GM23338 (cell line): ENCODE measurements around the gene PAK1. TPM values are rescaled to one million over a fixed set of nuclear protein-coding genes. Genes with fewer than 3 reads are reported as not detected.

Experiments used
- ATAC-seq: fragments of 200-7000 bp; cut with Tn5 transposase; 3 replicates; pipeline ENCODE4 v1.9.1; 2020
- DNase-seq: peaks from one replicate; pipeline ENCODE4 v3.0.0-alpha.2; 2015; ENCODE audit warnings: low spot score
- H2AFZ ChIP-seq: fragments of 200-600 bp; sonication (generic); 2 replicates; pipeline ENCODE4 v1.8.0; 2016; ENCODE audit warnings: antibody characterized with exemption, mild to moderate bottlenecking, moderate library complexity
- H3F3A ChIP-seq: fragments of 200-600 bp; sonication (generic); replicated peaks from 2 replicates; pipeline ENCODE4 v1.8.0; 2017; ENCODE audit warnings: antibody characterized with exemption, mixed run types, low read depth
- H3K27ac ChIP-seq: fragments of 200-600 bp; sonication (generic); 2 replicates; pipeline ENCODE4 v1.6.1; 2016; ENCODE audit warnings: low read depth
- H3K27me3 ChIP-seq: fragments of 200-600 bp; sonication (generic); 2 replicates; pipeline ENCODE4 v1.8.0; 2016; ENCODE audit warnings: mild to moderate bottlenecking, mixed run types, moderate library complexity; ENCODE audit not compliant: insufficient read depth
- H3K36me3 ChIP-seq: fragments of 200-600 bp; sonication (generic); 2 replicates; pipeline ENCODE4 v1.8.0; 2016; ENCODE audit warnings: mild to moderate bottlenecking; ENCODE audit not compliant: insufficient read depth
- H3K4me1 ChIP-seq: fragments of 200-600 bp; sonication (generic); 2 replicates; pipeline ENCODE4 v1.8.0; 2016; ENCODE audit warnings: mild to moderate bottlenecking, moderate library complexity; ENCODE audit not compliant: insufficient read depth
- H3K4me2 ChIP-seq: fragments of 200-600 bp; sonication (generic); 2 replicates; pipeline ENCODE4 v1.7.1; 2017; ENCODE audit warnings: mixed run types
- H3K4me3 ChIP-seq: fragments of 200-600 bp; sonication (generic); 2 replicates; pipeline ENCODE4 v1.6.1; 2016; ENCODE audit warnings: mixed run types
- H3K79me2 ChIP-seq: fragments of 200-600 bp; sonication (generic); replicated peaks from 2 replicates; pipeline ENCODE4 v1.8.0; 2017; ENCODE audit warnings: mild to moderate bottlenecking; ENCODE audit not compliant: insufficient read depth
- H3K9me2 ChIP-seq: fragments of 200-600 bp; sonication (generic); 2 replicates; pipeline ENCODE4 v1.8.0; 2017; ENCODE audit not compliant: insufficient read depth
- H4K20me1 ChIP-seq: fragments of 200-600 bp; sonication (generic); replicated peaks from 2 replicates; pipeline ENCODE4 v1.8.0; 2017; ENCODE audit warnings: mild to moderate bottlenecking; ENCODE audit not compliant: insufficient read depth
- H3K27ac Mint-ChIP-seq: 2 replicates; pipeline ENCODE4 v1.8.0; 2020; ENCODE audit warnings: inconsistent platforms, mild to moderate bottlenecking, moderate library complexity, mixed read lengths
- H3K27me3 Mint-ChIP-seq: 3 replicates; pipeline ENCODE4 v1.8.0; 2022; ENCODE audit warnings: low read depth, mild to moderate bottlenecking, moderate library complexity, mixed read lengths, inconsistent platforms; ENCODE audit not compliant: insufficient read depth, poor library complexity
- H3K36me3 Mint-ChIP-seq: 3 replicates; pipeline ENCODE4 v1.8.0; 2021; ENCODE audit warnings: low read depth, mild to moderate bottlenecking, inconsistent platforms, moderate library complexity, mixed read lengths
- H3K4me1 Mint-ChIP-seq: 3 replicates; pipeline ENCODE4 v1.8.0; 2020; ENCODE audit warnings: mild to moderate bottlenecking, inconsistent platforms, mixed read lengths
- H3K4me3 Mint-ChIP-seq: 3 replicates; pipeline ENCODE4 v1.8.0; 2021; ENCODE audit warnings: moderate library complexity, mild to moderate bottlenecking, inconsistent platforms, mixed read lengths
- H3K9me3 Mint-ChIP-seq: 3 replicates; pipeline ENCODE4 v1.8.0; 2020; ENCODE audit warnings: moderate library complexity, mild to moderate bottlenecking, inconsistent platforms, mixed read lengths
- CREB1 ChIP-seq: fragments of 250-450 bp; sonication (Bioruptor Pico); IDR thresholded peaks from 2 replicates; pipeline ENCODE4 v1.5.0; 2020; ENCODE audit warnings: low read depth, mild to moderate bottlenecking, moderate library complexity
- EZH2 ChIP-seq: fragments of 200-600 bp; sonication (generic); IDR thresholded peaks from one replicate; pipeline ENCODE4 v1.8.0; 2017; ENCODE audit warnings: antibody characterized with exemption, mild to moderate bottlenecking, low read depth; ENCODE audit not compliant: unreplicated experiment
- EZH2phosphoT487 ChIP-seq: fragments of 200-600 bp; sonication (generic); IDR thresholded peaks from one replicate; pipeline ENCODE4 v1.8.1; 2018; ENCODE audit warnings: antibody characterized with exemption; ENCODE audit not compliant: unreplicated experiment
- JUNB ChIP-seq: IDR thresholded peaks from one replicate; pipeline ENCODE4 v1.6.1; 2016; ENCODE audit warnings: antibody characterized with exemption; ENCODE audit not compliant: unreplicated experiment
- NANOG ChIP-seq: IDR thresholded peaks from 2 replicates; pipeline ENCODE4 v1.6.1; 2016; ENCODE audit warnings: antibody characterized with exemption, borderline replicate concordance
- POLR2AphosphoS5 ChIP-seq: IDR thresholded peaks from 2 replicates; pipeline ENCODE4 v1.6.1; 2016; ENCODE audit warnings: antibody characterized with exemption, low read depth
- STAT1 ChIP-seq: IDR thresholded peaks from one replicate; pipeline ENCODE4 v1.6.1; 2016; ENCODE audit warnings: antibody characterized with exemption; ENCODE audit not compliant: unreplicated experiment
- ZNF114 ChIP-seq: fragments of 250-450 bp; sonication (Bioruptor Pico); IDR thresholded peaks from 2 replicates; pipeline ENCODE4 v1.5.0; 2020; ENCODE audit warnings: mild to moderate bottlenecking, moderate library complexity
- ZNF331 ChIP-seq: fragments of 250-450 bp; sonication (Bioruptor Pico); IDR thresholded peaks from 2 replicates; pipeline ENCODE4 v1.5.0; 2020; ENCODE audit warnings: low read depth, mild to moderate bottlenecking, moderate library complexity
- polyA plus RNA-seq: library from polyadenylated mRNA; unstranded; fragments of >200 nt; fragmentation: Nextera tagmentation; extraction: Ambion mirVana; gene quantifications from 2 replicates; pipeline ENCODE4 v1.2.1, GENCODE V29; 2016
- total RNA-seq: library from RNA; depleted of rRNA; stranded (reverse); fragments of >200 nt; shearing (Covaris generic); gene quantifications from 2 replicates; pipeline ENCODE4 v1.2.3, GENCODE V29; 2014
- TF ChIP-seq, protein P1 (sequence below): IDR thresholded peaks from 2 replicates; pipeline ENCODE4 v1.6.1; 2016; ENCODE audit warnings: antibody characterized with exemption
- TF ChIP-seq, protein P2 (sequence below): IDR thresholded peaks from one replicate; pipeline ENCODE4 v1.6.1; 2018; ENCODE audit warnings: antibody characterized with exemption; ENCODE audit not compliant: unreplicated experiment
- TF ChIP-seq, protein P3 (sequence below): fragments of 250-450 bp; sonication (Bioruptor Pico); IDR thresholded peaks from 2 replicates; pipeline ENCODE4 v1.5.0; 2020; ENCODE audit warnings: mild to moderate bottlenecking, moderate library complexity
- TF ChIP-seq, protein P4 (sequence below), 2 experiments: fragments of 200-600 bp in 1 of 2; sonication (generic) in 1 of 2; conservative IDR thresholded peaks; 2 replicates each; pipeline versions ENCODE4 v1.5.1 to v1.6.1; 2016 to 2017; ENCODE audit warnings: antibody characterized with exemption in 2 of 2, low read depth in 2 of 2, mild to moderate bottlenecking in 2 of 2, moderate library complexity in 1 of 2

Gene PAK1
- total and polyA plus RNA-seq, 2 experiments from 2014 or later = 102 to 175 TPM

DNA sequence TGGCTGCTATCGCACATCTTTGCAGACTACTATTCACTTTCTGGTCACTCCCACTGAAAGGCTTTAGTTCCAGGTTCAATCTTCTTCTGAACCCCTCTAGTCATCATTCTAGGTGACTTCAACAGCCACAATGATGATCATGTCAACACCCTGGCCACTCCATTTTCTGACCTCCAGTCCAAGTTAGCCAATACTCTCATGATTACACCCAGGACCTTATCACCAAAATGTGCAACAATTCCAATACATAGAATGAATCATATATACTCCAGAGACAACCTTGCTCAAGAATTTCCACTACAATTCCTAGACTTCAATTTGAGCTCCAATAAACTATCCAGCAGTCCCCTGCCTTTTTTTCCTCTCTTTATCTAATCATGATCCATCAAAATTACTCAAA is 70.7 kb downstream of the PAK1 start:
- no peak for ATAC-seq
- peaks cover 34% of the 10 kb centered on the region for H3K4me1 Mint-ChIP-seq
- H4K20me1 ChIP-seq = peaks cover 86% of the 10 kb centered on the region
- H3K79me2 ChIP-seq = peaks cover 100% of the 10 kb centered on the region
- H3F3A ChIP-seq = peaks cover 3% of the 10 kb centered on the region
- DNase-seq = no peak
- peaks cover 14% of the 10 kb centered on the region for H3K9me2 ChIP-seq
- no peaks in the 10 kb centered on the region for H3K27me3 Mint-ChIP-seq
- TF ChIP-seq JUNB (no peak), CREB1 (CRISPR knock-in tag) (no peak), ZNF114 (CRISPR knock-in tag) (no peak), NANOG (no peak), POLR2AphosphoS5 (no peak), EZH2phosphoT487 (no peak), EZH2 (no peak), ZNF331 (no peak), STAT1 (no peak)
- TF ChIP-seq, protein P1, sequence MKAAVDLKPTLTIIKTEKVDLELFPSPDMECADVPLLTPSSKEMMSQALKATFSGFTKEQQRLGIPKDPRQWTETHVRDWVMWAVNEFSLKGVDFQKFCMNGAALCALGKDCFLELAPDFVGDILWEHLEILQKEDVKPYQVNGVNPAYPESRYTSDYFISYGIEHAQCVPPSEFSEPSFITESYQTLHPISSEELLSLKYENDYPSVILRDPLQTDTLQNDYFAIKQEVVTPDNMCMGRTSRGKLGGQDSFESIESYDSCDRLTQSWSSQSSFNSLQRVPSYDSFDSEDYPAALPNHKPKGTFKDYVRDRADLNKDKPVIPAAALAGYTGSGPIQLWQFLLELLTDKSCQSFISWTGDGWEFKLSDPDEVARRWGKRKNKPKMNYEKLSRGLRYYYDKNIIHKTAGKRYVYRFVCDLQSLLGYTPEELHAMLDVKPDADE = no peak
- TF ChIP-seq, protein P2, sequence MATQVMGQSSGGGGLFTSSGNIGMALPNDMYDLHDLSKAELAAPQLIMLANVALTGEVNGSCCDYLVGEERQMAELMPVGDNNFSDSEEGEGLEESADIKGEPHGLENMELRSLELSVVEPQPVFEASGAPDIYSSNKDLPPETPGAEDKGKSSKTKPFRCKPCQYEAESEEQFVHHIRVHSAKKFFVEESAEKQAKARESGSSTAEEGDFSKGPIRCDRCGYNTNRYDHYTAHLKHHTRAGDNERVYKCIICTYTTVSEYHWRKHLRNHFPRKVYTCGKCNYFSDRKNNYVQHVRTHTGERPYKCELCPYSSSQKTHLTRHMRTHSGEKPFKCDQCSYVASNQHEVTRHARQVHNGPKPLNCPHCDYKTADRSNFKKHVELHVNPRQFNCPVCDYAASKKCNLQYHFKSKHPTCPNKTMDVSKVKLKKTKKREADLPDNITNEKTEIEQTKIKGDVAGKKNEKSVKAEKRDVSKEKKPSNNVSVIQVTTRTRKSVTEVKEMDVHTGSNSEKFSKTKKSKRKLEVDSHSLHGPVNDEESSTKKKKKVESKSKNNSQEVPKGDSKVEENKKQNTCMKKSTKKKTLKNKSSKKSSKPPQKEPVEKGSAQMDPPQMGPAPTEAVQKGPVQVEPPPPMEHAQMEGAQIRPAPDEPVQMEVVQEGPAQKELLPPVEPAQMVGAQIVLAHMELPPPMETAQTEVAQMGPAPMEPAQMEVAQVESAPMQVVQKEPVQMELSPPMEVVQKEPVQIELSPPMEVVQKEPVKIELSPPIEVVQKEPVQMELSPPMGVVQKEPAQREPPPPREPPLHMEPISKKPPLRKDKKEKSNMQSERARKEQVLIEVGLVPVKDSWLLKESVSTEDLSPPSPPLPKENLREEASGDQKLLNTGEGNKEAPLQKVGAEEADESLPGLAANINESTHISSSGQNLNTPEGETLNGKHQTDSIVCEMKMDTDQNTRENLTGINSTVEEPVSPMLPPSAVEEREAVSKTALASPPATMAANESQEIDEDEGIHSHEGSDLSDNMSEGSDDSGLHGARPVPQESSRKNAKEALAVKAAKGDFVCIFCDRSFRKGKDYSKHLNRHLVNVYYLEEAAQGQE = no peak
- TF ChIP-seq, protein P3, sequence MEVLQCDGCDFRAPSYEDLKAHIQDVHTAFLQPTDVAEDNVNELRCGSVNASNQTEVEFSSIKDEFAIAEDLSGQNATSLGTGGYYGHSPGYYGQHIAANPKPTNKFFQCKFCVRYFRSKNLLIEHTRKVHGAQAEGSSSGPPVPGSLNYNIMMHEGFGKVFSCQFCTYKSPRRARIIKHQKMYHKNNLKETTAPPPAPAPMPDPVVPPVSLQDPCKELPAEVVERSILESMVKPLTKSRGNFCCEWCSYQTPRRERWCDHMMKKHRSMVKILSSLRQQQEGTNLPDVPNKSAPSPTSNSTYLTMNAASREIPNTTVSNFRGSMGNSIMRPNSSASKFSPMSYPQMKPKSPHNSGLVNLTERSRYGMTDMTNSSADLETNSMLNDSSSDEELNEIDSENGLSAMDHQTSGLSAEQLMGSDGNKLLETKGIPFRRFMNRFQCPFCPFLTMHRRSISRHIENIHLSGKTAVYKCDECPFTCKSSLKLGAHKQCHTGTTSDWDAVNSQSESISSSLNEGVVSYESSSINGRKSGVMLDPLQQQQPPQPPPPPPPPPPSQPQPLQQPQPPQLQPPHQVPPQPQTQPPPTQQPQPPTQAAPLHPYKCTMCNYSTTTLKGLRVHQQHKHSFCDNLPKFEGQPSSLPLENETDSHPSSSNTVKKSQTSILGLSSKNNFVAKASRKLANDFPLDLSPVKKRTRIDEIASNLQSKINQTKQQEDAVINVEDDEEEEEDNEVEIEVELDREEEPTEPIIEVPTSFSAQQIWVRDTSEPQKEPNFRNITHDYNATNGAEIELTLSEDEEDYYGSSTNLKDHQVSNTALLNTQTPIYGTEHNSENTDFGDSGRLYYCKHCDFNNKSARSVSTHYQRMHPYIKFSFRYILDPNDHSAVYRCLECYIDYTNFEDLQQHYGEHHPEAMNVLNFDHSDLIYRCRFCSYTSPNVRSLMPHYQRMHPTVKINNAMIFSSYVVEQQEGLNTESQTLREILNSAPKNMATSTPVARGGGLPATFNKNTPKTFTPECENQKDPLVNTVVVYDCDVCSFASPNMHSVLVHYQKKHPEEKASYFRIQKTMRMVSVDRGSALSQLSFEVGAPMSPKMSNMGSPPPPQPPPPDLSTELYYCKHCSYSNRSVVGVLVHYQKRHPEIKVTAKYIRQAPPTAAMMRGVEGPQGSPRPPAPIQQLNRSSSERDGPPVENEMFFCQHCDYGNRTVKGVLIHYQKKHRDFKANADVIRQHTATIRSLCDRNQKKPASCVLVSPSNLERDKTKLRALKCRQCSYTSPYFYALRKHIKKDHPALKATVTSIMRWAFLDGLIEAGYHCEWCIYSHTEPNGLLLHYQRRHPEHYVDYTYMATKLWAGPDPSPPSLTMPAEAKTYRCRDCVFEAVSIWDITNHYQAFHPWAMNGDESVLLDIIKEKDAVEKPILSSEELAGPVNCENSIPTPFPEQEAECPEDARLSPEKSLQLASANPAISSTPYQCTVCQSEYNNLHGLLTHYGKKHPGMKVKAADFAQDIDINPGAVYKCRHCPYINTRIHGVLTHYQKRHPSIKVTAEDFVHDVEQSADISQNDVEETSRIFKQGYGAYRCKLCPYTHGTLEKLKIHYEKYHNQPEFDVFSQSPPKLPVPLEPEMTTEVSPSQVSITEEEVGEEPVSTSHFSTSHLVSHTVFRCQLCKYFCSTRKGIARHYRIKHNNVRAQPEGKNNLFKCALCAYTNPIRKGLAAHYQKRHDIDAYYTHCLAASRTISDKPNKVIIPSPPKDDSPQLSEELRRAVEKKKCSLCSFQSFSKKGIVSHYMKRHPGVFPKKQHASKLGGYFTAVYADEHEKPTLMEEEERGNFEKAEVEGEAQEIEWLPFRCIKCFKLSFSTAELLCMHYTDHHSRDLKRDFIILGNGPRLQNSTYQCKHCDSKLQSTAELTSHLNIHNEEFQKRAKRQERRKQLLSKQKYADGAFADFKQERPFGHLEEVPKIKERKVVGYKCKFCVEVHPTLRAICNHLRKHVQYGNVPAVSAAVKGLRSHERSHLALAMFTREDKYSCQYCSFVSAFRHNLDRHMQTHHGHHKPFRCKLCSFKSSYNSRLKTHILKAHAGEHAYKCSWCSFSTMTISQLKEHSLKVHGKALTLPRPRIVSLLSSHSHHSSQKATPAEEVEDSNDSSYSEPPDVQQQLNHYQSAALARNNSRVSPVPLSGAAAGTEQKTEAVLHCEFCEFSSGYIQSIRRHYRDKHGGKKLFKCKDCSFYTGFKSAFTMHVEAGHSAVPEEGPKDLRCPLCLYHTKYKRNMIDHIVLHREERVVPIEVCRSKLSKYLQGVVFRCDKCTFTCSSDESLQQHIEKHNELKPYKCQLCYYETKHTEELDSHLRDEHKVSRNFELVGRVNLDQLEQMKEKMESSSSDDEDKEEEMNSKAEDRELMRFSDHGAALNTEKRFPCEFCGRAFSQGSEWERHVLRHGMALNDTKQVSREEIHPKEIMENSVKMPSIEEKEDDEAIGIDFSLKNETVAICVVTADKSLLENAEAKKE (CRISPR knock-in tag) = no peak
- TF ChIP-seq, protein P4, sequence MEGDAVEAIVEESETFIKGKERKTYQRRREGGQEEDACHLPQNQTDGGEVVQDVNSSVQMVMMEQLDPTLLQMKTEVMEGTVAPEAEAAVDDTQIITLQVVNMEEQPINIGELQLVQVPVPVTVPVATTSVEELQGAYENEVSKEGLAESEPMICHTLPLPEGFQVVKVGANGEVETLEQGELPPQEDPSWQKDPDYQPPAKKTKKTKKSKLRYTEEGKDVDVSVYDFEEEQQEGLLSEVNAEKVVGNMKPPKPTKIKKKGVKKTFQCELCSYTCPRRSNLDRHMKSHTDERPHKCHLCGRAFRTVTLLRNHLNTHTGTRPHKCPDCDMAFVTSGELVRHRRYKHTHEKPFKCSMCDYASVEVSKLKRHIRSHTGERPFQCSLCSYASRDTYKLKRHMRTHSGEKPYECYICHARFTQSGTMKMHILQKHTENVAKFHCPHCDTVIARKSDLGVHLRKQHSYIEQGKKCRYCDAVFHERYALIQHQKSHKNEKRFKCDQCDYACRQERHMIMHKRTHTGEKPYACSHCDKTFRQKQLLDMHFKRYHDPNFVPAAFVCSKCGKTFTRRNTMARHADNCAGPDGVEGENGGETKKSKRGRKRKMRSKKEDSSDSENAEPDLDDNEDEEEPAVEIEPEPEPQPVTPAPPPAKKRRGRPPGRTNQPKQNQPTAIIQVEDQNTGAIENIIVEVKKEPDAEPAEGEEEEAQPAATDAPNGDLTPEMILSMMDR (conservative IDR thresholded peaks at IDR 0.05; ENCODE audit: low read depth in 2 of 2) = no peak
- no peaks in the 10 kb centered on the region for H3K36me3 ChIP-seq
- no peak overlapping the region; the same call in 2 of the 3 replicates for H3K4me3 Mint-ChIP-seq
- peaks cover 52% of the 10 kb centered on the region for H3K4me1 ChIP-seq
- no peaks in the 10 kb centered on the region for H3K9me3 Mint-ChIP-seq
- peak overlapping the region; percentile 32; the same call in 1 of the 2 replicates for H3K27ac Mint-ChIP-seq
- 0 out of 2 replicates have a peak overlapping the region, but pooled peaks have one; percentile 9 for H3K4me3 ChIP-seq
- peak overlapping the region; percentile 55; the same call in 1 of the 2 replicates for H3K4me2 ChIP-seq
- peak overlapping the region; percentile 74 for H3K27ac ChIP-seq
- H3K36me3 Mint-ChIP-seq = peaks cover 15% of the 10 kb centered on the region; the same call in 2 of the 3 replicates
- no peaks in the 10 kb centered on the region for H3K27me3 ChIP-seq
- H2AFZ ChIP-seq = no peak overlapping the region
